Fibroblast of the conjunctiva (primary cell): ENCODE results near the gene TMEM14B.
A peak's percentile ranks its signal among the peaks of the same experiment; 100 is the strongest.
"Not testable (repeated sequence)": the region's sequence is repeated elsewhere in the genome, so short reads cannot be mapped to it uniquely, and the experiment has no call there.

Experiments
- DNase-seq: peaks from one replicate; pipeline ENCODE4 v3.0.0-alpha.2; 2010; ENCODE audit warnings: low read depth

Gene TMEM14B

DNA sequence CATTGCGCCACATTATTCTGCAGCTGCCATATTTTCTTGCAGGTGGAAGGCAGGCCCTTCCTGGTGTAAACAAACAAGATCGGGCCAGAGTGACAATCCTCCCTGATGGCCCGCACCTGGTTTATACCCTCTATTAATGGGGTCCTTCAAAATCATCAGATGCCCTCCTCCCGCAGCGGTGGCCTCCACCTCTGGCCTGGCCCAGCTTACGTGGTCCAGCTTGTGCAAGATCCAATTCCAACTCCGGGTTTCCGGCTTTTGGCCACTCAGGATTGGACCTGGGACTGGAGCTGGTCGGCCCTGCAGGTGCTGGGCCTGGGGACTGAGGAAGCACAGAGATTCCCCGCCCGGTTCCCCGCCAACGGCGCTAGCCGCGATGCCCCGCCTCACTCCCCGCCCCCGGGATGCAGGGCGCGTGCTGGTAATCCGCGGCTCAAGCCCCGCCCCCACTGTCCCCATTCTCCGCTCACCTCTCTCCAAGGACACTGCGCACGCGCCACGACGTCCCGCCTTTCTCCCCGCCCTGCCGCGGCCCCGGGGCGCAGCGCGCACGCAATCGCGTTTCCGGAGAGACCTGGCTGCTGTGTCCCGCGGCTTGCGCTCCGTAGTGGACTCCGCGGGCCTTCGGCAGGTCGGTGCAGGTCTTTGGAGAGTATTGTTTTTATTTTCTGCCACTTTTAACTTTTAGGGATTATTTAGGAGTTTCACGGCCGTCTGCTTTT lies at the start of gene TMEM14B:
Gene TMEM14B, plus strand, starts transcription at position 555 of the 722 bp plus-strand sequence. CDS start 1,441 bp downstream, outside the sequence.
- DNase-seq: peak; percentile 93

DNA sequence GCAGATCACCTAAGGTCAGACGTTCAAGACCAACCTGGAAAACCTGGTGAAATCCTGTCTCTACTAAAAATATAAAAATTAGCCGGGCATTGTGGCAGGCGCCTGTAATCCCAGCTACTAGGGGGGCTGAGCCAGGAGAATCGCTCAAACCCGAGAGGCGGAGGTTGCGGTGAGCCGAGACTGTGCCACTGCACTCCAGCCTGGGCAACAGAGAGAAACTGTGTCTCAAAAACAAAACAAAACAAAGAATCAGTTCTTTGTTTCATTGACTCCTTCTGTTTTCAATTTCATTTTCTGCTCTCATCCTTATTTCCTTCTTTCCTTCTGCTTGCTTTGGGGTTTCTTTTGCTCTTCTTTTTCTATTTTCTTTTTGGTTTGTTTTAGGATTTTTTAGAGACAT lies 33.6 kb upstream of the TMEM14B start:
- DNase-seq: no peak

DNA sequence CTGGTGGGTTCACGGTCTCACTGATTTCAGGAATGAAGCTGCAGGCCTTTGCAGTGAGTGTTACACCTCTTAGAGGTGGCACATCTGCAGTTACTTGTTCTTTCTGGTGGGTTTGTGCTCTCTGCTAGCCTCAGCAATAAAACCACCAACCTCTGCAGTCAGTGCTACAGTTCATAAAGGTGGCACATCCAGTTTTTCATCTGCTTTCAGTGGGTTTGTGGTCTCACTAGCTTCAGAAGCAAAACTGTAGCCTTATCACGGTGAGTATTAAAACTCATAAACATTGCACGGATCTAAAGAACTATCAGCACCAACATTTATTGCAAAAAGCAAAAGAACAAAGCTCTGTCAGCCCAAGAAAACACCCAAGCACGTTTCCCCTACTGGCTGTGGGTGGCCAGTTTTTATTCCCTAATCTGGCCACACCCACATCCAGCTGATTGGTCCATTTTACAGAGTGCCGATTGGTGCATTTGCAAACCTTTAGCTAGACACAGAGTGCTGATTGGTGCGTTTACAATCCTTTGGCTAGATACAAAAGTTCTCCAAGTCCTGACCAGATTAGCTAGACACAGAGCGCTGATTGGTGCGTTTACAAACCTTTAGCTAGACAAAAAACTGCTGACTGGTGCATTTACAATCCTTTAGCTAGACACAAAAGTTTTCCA lies 28.2 kb upstream of the TMEM14B start:
- DNase-seq: no peak

DNA sequence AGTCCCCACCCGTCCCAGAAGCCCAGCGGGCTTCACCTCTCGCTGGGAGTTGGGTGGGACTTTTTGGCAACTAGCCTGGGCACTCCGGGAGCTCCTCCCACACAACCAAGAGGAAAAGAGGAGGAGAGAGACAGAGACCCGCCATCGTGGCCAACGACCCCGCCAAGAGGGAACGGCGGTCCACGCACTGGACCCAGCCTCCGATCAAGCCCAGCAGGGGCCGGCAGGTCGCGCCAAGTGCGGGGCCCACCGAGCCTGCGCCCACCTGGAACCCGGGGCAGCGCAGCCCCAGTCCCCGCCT lies 27.7 kb upstream of the TMEM14B start:
- DNase-seq: no peak

DNA sequence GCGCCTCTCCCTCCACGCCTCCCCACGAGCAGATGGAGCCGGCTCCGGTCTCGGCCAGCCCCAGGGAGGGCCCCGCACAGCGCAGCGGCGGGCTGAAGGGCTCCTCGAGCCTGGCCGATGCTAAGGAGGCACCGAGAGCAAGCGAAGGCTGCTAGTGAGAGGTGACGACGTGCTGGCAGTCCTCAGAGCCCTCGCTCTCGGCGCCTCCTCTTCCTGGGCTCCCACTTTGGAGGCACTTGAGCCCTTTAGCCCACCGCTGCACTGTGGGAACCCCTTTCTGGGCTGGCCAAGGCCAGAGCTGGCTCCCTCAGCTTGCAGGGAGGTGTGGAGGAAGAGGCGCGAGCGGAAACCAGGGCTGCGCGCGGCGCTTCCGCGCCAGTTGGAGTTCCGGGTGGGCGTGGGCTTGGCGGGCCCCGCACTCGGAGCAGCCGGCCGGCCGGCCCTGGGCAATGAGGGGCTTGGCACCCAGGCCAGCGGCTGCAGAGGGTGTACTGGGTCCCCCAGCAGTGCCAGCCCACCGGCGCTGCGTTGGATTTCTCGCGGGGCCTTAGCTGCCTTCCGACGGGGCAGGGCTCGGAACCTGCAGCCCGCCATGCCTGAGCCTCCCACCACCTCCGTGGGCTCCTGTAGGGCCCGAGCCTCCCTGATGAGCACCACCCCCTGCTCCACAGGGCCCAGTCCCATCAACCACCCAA lies 27.2 kb upstream of the TMEM14B start:
- no peak for DNase-seq

DNA sequence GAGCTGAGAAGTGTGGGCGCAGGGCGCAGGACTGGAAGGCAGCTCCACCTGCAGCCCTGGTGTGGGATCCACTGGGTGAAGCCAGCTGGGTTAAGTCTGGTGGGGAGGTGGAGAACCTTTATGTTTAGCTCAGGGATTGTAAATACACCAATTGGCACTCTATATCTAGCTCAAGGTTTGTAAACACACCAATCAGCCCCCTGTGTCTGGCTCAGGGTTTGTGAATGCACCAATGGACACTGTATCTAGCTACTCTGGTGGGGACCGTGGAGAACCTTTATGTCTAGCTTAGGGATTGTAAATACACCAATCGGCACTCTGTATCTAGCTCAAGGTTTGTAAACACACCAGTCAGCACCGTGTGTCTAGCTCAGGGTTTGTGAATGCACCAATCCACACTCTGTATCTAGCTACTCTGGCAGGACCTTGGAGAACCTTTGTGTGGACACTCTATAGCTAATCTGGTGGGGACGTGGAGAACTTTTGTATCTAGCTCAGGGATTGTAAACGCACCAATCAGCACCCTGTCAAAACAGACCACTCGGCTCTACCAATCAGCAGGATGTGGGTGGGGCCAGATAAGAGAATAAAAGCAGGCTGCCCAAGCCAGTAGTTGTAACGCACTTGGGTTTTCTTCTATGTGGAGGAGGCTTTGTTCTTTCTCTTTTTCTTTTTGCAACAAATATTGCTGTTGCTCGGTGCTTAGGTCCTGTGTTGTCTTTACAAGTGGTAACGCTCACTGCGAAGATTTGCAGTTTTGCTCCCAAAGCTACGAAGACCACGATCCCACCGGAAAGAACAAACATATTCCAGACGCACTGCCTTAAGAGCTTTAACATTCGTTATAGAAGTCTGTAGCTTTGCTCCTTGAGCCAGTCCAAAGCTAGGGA lies 26.4 kb upstream of the TMEM14B start:
- not testable (repeated sequence) for DNase-seq

DNA sequence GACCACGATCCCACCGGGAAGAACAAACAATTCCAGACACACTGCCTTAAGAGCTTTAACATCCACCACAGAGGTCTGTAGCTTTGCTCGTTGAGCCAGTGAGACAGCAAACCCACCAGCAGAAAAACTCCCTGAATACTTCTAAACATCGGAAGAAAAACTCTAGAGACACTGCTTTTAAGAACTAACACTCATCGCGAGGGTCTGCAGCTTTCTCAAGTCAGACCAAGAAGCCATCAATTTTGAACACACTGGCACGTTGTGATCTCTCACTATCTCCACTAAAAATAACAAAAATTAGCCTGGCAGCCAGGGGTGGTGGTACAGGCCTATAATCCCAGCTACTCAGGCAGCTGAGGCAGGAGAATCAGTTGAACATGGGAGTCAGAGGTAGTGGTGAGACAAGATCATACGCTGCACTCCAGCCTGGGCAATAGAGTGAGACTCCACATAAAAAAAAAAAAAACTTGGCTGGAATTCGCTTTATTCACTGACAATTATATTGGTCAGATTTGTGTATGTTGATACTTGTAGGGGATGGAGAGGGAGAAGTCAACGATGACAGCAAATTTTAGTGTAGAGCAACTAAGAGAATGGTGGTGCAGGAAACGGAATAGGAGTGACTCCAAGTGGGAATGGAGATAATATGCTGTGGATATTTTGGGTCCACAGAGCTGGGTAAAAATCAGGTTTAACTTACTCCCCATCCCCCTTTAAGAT lies 25.6 kb upstream of the TMEM14B start:
- DNase-seq: no peak

DNA sequence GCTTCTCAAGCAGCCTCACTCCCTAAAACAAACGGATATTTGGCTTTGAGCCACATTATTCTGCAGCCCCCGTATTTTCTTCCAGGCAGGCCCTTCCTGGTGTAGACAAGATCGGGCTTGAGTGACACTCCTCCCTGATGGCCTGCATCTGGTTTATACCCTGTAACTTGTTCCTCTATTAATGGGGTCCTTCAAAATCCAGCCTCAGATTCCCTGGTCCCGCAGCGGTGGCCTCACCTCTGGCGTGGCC lies 25.1 kb upstream of the TMEM14B start:
- no peak for DNase-seq

DNA sequence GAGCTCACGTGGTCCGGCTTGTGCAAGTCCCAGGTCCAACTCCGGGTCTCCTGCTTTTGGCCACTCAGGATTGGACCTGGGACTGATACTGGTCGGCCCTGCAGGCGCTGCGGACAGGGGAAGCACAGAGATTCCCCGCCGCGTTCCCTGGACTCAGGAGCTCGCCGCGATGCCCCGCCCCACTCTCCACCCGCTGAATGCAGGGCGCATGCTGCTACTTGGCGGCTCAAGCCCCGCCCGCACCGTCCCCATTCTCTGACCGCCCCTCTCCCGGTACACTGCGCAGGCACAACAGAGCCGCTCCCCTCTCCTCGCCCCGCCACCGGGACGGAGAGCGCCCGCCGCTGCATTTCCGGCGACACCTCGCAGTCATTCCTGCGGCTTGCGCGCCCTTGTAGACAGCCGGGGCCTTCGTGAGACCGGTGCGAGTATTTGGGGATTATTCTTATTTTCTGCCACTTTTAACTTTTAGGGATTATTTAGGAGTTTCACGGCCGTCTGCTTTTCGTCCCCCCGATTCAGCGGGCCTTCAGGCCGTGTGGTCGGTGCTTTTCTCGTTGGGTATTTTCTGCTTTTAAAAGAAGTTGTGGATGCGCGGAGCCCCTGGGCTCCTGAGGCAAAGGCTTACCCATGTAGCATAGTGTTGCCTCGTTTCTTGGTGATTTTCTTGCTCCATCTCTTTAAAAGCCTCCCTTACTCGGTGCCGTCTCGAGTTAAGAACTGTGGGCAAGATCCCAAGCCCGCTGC lies 24.6 kb upstream of the TMEM14B start, which contains the start of gene TMEM14C:
Gene TMEM14C, plus strand, starts transcription at position 251 of the 747 bp plus-strand sequence. CDS start 1,544 bp downstream, outside the sequence.
- peak; percentile 98 for DNase-seq

DNA sequence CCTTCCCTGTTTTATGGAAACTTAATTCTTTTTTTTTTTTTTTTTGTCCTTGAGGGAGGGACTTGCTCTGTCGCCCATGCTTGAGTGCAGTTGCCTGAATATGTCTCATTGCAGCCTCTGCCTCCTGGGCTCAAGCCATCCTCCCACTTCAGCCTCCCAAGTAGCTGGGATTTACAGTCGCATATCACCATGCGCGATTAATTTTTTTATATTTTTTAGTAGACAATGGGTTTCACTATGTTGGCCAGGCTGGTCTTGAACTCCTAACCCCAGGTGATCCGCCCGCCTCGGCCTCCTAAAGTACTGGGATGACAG lies 24.1 kb upstream of the TMEM14B start:
- DNase-seq: no peak

DNA sequence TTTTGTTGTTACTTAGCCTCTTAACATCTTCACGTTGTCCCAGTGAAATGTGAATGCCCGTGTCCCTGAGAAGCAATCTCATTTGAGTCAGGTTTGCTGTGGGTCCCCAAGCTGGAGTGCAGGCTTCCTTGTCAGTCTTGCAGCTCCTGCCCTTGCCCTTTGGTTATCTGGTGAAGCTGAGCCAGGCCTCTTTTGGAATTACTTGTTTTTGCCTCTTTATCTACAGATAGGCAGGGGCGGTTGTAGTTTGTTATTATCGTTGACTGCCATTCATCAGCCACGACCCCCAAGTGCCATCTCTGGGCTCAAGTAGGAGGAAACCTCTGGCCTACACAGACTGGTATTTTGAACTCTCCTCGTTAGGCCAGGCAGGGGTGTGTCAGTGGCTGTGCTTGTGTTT lies 22.6 kb upstream of the TMEM14B start:
- no peak for DNase-seq

DNA sequence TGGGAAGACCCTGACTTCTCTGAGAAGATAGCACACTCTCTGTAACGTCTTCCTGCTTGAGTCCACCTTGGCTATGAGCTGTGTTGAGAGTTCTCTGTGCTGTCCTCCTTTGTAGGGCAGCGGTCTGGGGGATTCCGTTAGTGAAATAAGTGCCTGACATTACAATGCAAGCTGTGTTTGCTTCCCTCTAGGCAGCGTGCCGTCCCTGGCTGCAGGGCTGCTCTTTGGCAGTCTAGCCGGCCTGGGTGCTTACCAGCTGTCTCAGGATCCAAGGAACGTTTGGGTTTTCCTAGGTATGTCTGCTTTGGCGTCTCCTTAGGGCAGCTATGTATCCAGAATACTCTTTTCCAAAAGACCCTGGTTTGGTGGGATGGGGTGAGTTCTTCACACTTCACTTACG lies 21.9 kb upstream of the TMEM14B start:
- no peak for DNase-seq

DNA sequence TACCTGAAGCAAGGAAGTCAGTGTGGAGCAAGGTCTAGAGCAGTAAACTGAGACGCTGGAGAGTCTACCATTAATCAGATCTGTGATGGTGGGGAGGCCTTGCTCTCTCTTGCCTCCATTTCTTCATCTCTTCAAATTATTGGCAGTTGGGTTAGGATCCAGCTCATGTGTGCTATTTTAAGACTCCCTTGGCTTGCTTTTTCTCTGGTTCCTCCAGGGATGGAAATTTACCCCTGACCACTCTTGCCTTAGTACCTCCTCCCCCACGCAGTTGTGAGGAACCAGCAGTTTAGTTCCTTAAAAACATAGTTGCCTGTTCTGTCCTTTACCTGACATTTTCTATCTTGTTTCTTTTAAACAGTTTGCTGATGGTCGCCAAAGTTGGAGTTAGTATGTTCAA lies 17.4 kb upstream of the TMEM14B start:
- DNase-seq: no peak

DNA sequence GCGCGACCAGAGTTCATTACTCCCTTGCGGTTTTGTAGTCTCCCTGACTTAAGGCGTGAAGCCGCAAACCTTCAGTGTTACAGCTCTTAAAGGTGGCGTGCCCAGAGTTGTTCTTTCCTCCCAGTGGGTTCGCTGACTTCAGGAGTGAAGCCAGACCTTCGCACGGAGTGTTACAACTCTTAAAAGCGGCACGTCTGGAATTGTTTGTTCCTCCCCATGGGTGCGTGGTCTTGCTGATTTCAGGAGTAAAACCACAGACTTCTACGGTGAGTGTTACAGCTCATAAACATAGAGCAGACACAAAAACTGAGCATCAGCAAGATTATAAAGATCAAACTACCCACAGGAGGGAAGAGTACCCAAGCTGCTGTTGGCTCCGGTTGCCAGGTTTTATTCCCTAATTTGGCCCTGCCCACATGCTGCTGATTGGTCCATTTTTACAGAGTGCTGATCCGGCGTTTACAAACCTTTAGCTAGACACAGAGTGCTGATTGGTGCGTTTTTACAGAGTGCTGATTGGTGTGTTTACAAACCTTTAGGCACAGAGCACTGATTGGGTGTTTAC lies 14.4 kb upstream of the TMEM14B start:
- DNase-seq: no peak

DNA sequence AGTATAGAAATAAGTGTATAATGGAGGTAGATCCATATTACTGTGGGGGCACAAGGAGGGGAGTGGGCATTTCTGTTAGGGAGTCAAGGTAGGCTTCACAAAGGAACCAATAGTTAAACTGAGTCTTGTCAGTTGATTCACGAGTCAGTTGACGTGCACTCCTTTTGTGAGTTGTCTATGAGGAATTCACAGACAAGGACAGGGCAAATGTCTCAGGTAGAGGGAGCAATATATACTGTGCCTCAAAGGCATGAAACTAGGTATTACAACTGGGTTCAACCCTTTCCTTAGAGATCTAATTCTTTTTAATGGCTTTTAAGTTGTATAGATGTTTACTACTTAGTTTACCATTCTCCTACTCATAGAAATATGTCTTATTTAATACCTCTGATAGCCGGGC lies 13.7 kb upstream of the TMEM14B start:
- no peak for DNase-seq

DNA sequence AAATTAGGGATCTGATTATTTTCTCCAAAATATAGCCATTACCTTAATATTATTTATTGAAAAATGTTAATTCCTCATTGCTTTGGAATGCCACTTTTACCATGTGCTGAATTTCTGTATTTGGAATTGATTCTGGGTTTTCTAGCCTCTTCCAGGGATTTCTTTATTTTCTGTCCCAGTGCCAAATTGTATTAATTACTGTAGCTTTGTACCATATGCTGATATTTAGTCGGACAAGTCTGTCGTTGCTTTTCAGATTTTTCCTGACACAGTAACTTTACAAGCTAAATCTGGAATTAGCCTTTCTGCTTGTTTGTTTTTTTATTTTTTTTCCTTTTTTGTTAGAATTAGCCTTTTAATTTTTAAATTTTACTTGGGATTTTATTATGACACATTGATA lies 10.9 kb upstream of the TMEM14B start:
- DNase-seq: no peak

DNA sequence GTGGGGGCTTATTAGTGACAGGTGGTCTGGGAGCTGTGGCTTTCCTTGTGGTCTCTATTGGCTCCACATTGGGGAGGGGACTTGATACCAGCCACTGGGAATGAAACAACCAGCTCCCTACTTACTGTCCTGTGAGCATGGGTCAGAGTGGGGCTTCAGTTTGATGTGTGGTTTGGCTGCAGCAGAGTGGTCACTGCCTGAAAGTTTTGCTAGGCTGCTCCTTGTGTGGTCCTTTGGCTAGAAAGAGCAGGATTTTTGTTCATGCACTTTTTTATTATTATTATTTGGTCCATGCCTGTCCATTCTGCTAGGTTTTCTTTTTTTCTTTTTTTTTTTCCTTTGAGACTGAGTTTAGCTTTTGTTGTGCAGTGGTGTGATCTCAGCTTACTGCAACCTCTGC lies 7.5 kb upstream of the TMEM14B start:
- no peak for DNase-seq

DNA sequence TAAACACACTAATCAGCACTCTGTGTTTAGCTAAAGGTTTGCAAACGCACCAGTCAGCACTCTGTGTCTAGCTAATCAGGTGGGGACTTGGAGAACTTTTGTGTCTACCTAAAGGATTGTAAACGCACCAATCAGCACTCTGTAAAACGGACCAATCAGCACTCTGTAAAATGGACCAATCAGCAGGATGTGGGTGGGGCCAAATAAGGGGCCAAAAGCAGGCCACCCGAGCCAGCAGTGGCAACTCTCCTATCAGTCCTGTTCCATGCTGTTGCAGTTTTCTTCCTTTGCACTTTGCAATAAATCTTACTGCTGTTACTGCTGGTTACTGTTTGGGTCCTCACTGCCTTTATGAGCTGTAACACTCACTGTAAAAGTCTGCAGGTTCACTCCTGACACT lies 6.0 kb upstream of the TMEM14B start:
- not testable (repeated sequence) for DNase-seq

DNA sequence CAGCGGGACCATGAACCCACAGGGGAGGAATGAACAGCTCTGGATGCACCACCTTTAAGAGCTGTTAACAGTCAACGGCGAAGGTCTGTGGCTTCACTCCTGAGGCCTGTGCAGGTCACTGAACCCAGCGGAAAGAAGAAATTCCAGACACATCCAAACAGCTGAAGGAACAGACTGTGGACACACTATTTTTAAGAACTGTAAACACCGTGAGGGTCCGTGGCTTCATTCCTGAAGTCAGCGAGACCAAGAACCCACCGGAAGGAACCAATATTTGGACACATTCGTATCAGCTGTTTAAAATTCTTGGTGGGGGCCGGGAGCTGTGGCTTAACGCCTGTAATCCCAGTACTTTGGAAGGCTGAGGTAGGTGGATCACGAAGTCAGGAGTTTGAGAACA lies 5.4 kb upstream of the TMEM14B start:
- DNase-seq: no peak

DNA sequence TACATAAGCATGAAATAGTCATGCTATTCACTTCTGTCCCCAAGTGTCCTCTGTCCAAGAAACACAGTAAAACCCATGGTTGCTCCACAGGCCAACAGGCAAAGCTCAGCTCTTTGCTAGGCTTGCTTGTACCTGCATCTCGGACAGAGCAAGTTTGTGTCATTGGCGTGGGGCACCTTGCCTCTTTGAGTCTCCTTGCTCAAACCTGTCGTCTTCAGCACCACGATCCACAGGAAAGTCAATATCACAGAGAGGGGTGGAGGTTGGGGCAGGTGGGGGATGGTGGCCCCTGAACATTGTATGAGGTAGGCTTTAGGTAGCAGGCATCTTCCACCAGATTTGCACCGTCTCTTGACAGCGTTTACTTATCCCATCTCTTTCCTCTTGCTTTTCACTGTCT lies 4.1 kb upstream of the TMEM14B start:
- no peak for DNase-seq

DNA sequence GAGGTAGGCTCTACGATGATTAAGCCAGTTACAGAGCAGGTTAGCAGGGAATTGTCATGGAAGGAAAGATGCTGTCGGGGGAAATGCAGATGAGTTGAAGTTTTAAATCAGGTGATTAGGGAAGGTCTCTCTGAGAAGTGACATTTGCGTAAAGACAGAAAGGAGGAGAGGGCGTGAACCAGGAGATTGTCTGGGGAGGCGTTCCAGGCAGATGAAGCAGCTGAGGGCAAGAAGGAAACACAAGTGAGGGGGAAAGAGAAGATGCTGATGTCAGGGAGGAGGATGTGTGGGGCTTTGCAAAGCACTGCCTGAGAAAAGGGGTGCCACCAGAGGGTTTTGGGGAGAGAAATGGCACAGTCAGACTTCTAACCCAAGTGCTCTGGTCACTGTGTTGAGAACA lies 2.5 kb upstream of the TMEM14B start:
- no peak for DNase-seq
